Mammary epithelial cell (primary cell): Measurements from ENCODE around the gene SF3A2.

Source experiments
- EZH2 ChIP-seq: IDR thresholded peaks from 2 replicates; pipeline ENCODE4 v1.6.1; 2012; ENCODE audit warnings: low read length, inconsistent platforms, borderline replicate concordance
- TF ChIP-seq, protein P1 (sequence below), 2 donors: IDR thresholded peaks in 1 of 2; conservative IDR thresholded peaks in 1 of 2; 2 replicates each; pipeline ENCODE4 v1.5.1; 2011 to 2012; ENCODE audit warnings: inconsistent platforms in 2 of 2, low read length in 2 of 2, mild to moderate bottlenecking in 2 of 2, control low read depth in 1 of 2, low read depth in 1 of 2; ENCODE audit not compliant: insufficient read depth in 1 of 2; ENCODE audit errors: extremely low read depth in 1 of 2

DNA sequence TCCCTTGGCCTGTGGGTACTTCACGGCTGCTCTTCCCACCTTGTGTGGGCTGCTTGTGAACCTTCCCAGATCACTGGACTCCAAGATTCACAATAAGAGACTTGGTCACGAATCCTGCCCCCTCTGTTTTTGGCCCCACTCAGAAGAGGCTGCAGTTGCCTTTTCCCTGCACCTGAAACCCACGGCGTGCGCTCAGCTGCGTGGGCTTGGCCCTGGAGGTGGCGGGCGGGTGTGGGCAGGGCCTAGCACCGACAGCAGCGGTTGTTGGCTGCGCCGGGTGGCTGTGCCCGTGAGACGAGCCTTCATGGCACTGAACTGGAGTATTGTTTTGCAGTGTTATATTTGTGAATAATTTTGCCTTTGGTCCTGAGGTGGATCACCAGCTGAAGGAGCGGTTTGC is 34.3 kb upstream of the SF3A2 start:
- TF ChIP-seq, protein P1, sequence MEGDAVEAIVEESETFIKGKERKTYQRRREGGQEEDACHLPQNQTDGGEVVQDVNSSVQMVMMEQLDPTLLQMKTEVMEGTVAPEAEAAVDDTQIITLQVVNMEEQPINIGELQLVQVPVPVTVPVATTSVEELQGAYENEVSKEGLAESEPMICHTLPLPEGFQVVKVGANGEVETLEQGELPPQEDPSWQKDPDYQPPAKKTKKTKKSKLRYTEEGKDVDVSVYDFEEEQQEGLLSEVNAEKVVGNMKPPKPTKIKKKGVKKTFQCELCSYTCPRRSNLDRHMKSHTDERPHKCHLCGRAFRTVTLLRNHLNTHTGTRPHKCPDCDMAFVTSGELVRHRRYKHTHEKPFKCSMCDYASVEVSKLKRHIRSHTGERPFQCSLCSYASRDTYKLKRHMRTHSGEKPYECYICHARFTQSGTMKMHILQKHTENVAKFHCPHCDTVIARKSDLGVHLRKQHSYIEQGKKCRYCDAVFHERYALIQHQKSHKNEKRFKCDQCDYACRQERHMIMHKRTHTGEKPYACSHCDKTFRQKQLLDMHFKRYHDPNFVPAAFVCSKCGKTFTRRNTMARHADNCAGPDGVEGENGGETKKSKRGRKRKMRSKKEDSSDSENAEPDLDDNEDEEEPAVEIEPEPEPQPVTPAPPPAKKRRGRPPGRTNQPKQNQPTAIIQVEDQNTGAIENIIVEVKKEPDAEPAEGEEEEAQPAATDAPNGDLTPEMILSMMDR (conservative IDR thresholded peaks at IDR 0.05 in 1 of 2, IDR thresholded peaks at IDR 0.05 in 1 of 2; ENCODE audit: extremely low read depth in 1 of 2, insufficient read depth in 1 of 2, low read depth in 1 of 2, low read length in 2 of 2): no peak
- no peak for TF ChIP-seq EZH2
